Activated T-cell treated with anti-CD3 and anti-CD28 coated beads, Interleukin-2, amount 50 U/mL, for 72 hours (primary cell): ENCODE results near the gene FBXL15. TPM values are rescaled to one million over a fixed set of nuclear protein-coding genes. Genes with fewer than 3 reads are reported as not detected.

Experiments used
- ATAC-seq, 2 donors: fragments of 150-1000 bp; cut with Tn5 transposase; replicated peaks in 1 of 2; 2 replicates each; pipeline ENCODE4 v1.10.0; 2021; ENCODE audit warnings: moderate library complexity in 2 of 2, mild to moderate bottlenecking in 1 of 2
- DNase-seq, 2 donors: peaks; one replicate each; pipeline ENCODE4 v3.0.0; 2021 to 2022; ENCODE audit warnings: mixed read lengths in 1 of 2
- H3K27ac Mint-ChIP-seq: one replicate; pipeline ENCODE4 v1.8.0; 2022; ENCODE audit warnings: mild to moderate bottlenecking, moderate library complexity, mixed read lengths
- H3K27me3 Mint-ChIP-seq: one replicate; pipeline ENCODE4 v1.8.0; 2022; ENCODE audit warnings: low read depth, mixed read lengths
- H3K36me3 Mint-ChIP-seq, 2 donors: one replicate each; pipeline ENCODE4 v1.8.0; 2022; ENCODE audit warnings: mixed read lengths in 2 of 2, mild to moderate bottlenecking in 1 of 2; ENCODE audit not compliant: insufficient read depth in 2 of 2
- H3K4me1 Mint-ChIP-seq: one replicate; pipeline ENCODE4 v1.8.0; 2022; ENCODE audit warnings: low read depth, mixed read lengths
- H3K4me3 Mint-ChIP-seq, 2 donors: one replicate each; pipeline ENCODE4 v1.8.0; 2022; ENCODE audit warnings: mild to moderate bottlenecking in 2 of 2, mixed read lengths in 2 of 2, moderate library complexity in 2 of 2
- H3K9me3 Mint-ChIP-seq, 2 donors: one replicate each; pipeline ENCODE4 v1.8.0; 2022; ENCODE audit warnings: mixed read lengths in 2 of 2
- total RNA-seq, 2 donors: library from RNA; stranded (reverse); gene quantifications; one replicate each; pipeline ENCODE4 v1.2.3, GENCODE V29; 2022

Gene FBXL15
- total RNA-seq, 2 donors from 2014 or later, result 15.3 TPM

DNA sequence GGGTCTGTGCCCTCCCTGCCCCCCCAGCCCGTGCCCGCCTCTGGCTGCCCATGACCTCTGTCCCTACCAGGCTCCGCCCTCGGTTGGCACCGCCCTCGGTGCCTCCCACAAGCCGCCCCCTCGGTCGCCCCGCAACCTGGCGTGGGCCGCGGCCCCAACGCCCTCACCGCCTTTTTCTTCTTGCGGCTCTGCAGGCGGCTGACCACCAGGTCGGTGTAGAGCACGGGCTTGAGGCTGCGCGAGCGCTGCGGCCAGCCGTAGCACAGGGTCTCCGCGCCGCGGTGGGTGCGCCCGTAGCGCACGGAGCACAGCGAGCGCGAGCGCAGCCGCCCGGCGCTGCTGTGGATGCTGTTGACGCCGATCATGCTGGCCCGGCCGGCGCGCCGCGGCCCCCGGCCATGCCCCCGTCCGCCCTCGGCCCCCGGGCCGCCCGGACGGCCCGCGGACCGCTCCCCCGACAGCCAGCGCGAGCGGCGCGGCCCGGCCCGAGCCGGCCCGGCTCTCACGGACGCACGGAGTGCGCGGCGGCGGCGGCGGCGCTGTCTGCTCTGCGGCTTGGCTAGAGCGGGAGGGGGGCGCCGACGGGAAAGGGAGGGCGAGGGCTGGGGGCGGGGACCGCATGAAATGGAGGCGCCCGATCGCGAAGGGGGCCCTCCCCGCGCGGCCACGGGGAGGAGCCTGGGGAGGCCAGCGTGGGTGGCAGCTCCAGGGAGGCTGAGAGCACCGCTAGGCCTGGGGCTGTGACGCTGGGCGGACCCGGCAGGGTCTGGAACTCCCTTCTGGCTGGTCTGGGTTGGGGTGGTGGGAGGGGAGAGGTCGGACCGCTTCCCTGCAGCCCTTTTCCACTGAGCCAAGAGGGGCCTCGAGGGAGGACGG, 11.7 kb upstream of the FBXL15 start:
- peaks cover 0 to 2% of the 10 kb centered on the region in 2 donors for H3K36me3 Mint-ChIP-seq
- H3K27me3 Mint-ChIP-seq, result peaks cover 7% of the 10 kb centered on the region
- no peaks in the 10 kb centered on the region for H3K9me3 Mint-ChIP-seq
- DNase-seq (peak; percentile 86 to 91), ATAC-seq (peak; percentile 70 to 74)
- H3K4me3 Mint-ChIP-seq, result peak overlapping the region; percentile 71 to 87
- no peak overlapping the region for H3K27ac Mint-ChIP-seq
- peaks cover 71% of the 10 kb centered on the region for H3K4me1 Mint-ChIP-seq

GRCh38 chr10:102409604-102410428, 10.8 kb upstream of the FBXL15 start:
- H3K4me1 Mint-ChIP-seq, result peaks cover 71% of the 10 kb centered on the region
- DNase-seq (no peak), ATAC-seq (no peak)

DNA sequence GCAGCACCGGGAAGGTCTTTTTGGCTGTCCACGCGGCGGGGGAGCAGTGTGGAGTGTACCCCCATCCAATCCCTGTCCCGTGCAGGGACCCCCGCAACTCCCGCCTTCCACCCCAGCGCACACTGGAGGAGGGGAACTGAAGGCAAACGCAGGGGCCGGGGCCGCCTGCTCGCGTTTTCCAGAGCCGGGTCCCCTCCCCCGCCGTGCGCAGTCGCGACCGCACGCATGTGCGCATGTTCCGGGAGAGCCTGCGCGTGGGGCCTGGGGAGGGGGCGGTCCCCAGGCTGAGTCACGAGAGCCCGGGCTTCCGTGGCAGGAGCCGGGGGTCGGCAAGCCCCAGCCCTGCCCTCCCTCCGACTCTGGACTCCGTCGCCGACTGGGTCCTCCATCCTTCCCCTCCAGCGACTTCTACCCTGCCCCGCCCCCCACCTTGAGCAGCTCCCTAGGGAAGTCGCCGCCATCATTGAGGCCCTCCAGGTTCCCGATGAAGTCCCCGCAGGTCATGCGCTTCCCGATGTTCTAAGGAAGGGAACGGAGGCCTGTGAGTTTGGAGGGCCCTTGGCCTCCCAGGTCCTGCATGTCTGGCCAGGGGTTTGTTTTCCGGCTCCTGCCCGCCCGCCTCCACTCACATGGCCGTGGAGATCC, 10.1 kb upstream of the FBXL15 start:
- no peaks in the 10 kb centered on the region for H3K9me3 Mint-ChIP-seq

More at GRCh38 chr10:102409604-102410428, 10.8 kb upstream of the FBXL15 start:
- Mint-ChIP-seq H3K27ac (peak overlapping the region; percentile 9), H3K27me3 (peaks cover 7% of the 10 kb centered on the region), H3K9me3 (no peaks in the 10 kb centered on the region), H3K36me3 (peaks cover 0 to 2% of the 10 kb centered on the region in 2 donors), H3K4me3 (peak overlapping the region; percentile 71 to 87)

DNA sequence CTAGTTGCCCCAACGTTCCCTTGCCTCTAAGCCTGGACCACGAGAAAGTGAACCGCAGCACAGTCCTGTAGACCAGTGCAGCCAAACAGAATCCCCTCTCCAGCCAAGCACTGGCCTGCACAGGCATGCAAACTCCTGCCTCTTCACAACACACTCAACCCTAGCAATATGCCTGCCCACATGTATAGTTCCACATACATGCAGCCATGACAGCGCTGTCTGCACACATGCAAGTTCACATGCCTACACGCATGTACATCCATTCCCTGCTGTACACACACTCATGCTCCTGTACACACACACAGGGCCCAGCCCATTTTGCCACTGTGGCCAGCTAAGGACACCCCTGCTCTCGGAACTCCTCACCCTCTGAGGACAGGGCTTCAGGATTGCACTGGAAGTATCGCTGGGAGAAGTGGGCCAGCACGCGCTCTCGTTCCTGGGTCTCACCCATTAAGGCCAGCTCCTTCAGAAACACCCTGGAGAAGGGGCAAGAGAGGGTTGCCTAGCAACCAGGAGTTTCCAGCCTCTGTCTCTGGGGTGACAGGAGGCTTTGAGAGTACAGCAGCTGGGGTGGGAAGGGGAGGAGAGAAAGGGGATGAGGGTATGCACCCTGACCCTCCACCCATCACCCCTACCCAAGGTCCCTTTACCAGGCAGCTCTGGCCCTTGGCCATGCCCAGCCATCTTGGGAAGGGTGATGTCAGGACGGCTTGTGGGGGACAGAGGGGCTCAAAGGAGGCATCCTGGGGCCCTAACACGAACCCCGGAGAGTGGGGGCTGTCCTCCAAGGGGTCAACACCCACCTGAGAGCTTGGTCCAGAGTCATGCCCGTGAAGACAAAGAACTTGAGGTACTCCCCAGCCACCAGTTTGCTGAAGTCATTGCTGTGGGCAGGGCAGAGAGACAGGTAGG, 9.0 kb upstream of the FBXL15 start:
- Mint-ChIP-seq H3K27me3 (peaks cover 7% of the 10 kb centered on the region), H3K4me3 (peak overlapping the region; percentile 71 to 87), H3K4me1 (peaks cover 53% of the 10 kb centered on the region), H3K27ac (peak overlapping the region; percentile 14), H3K36me3 (peaks cover 0 to 2% of the 10 kb centered on the region in 2 donors), H3K9me3 (no peaks in the 10 kb centered on the region)
- DNase-seq (no peak), ATAC-seq (no peak)

More for the DNA sequence above, 10.1 kb upstream of the FBXL15 start:
- peak overlapping the region; percentile 14 for H3K27ac Mint-ChIP-seq
- H3K4me1 Mint-ChIP-seq, result peaks cover 63% of the 10 kb centered on the region
- peak overlapping the region; percentile 71 to 87 for H3K4me3 Mint-ChIP-seq
- ATAC-seq (peak; percentile 29 to 30), DNase-seq (peak; percentile 72 to 73)
- H3K36me3 Mint-ChIP-seq, result peaks cover 0 to 2% of the 10 kb centered on the region in 2 donors
- H3K27me3 Mint-ChIP-seq, result peaks cover 7% of the 10 kb centered on the region

- DNase-seq (no peak), ATAC-seq (no peak)
- Mint-ChIP-seq H3K4me3 (no peak overlapping the region), H3K27me3 (peaks cover 13% of the 10 kb centered on the region), H3K27ac (no peak overlapping the region), H3K36me3 (peaks cover 0 to 2% of the 10 kb centered on the region in 2 donors), H3K9me3 (no peaks in the 10 kb centered on the region), H3K4me1 (peaks cover 46% of the 10 kb centered on the region)
Observed at GRCh38 chr10:102412293-102412692, 8.3 kb upstream of the FBXL15 start.

DNA sequence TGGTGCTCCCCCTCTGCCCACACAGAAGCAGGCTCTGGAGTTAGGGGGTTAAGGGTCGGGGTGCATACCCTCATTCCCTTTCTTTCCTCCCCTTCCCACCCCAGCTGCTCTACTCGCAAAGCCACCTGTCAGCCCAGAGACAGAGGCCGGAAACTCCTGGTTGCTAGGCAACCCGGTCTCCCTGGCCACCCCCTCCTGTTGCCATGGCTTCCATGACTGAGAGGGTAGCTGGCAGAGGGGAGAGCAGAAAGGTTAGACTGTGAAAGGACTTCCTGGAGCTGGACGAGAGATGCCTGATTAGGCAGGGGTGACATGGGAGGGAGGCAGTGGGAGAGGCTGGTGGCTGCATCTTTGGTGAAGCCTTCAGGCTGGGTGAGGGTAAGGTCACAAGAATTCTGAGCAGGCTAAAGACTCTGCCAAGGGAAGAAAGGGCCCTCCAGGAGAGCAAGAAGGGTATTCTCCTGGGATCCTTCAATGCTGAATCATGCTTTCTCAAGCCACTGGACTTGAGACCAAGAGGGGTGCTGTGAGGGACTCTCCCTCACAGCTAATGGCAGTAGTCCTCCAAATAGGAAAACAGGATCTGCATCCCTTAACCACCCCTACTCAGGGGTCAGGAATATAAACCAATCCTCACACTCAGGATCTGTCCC, 7.5 kb upstream of the FBXL15 start:
- H3K36me3 Mint-ChIP-seq, result peaks cover 0 to 2% of the 10 kb centered on the region in 2 donors
- DNase-seq (peak; percentile 63 to 69), ATAC-seq (peak; percentile 8 to 20)
- no peak overlapping the region for H3K27ac Mint-ChIP-seq
- no peaks in the 10 kb centered on the region for H3K9me3 Mint-ChIP-seq
- H3K27me3 Mint-ChIP-seq, result peaks cover 22% of the 10 kb centered on the region
- H3K4me3 Mint-ChIP-seq, result no peak overlapping the region
- peaks cover 40% of the 10 kb centered on the region for H3K4me1 Mint-ChIP-seq

DNA sequence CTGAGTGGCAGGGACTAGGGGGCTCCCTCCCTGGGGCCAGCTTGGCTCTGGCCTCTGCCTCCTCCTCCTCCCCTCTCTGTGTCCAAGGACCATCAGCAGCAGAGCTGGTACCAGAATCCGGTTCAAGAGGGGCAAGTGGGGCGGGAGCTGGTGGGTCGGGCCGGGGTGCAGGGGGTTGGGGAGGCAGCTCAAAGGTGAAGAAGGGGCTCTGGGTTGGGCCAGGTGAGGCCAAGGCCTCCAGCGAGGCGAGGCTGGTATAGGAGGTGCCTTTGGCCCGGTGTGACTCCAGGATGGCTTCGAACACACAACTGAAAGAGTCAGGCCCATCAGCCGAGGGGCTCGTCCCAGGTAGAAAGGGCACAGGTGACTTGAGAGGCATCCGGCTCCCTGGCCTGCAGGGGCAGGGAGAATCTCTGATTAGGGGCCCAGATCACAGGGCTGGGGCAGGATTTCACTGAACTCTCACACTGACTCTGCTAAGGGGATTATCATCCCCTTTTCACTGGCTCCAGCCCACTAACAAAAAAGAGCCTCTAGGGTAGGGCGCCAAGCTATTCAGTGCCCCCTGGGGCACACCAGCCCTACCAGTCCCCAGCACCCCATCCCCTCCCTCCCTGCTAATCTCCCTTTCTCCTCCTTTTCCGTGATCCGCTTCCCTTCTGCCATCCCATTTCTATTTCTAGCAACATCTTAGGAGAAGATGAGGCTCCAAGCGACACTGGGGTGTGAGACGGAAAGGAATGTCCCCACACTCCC, 6.7 kb upstream of the FBXL15 start:
- peaks cover 0 to 2% of the 10 kb centered on the region in 2 donors for H3K36me3 Mint-ChIP-seq
- peaks cover 37% of the 10 kb centered on the region for H3K4me1 Mint-ChIP-seq
- ATAC-seq, result no peak
- H3K27me3 Mint-ChIP-seq, result peaks cover 30% of the 10 kb centered on the region
- no peak for DNase-seq
- H3K27ac Mint-ChIP-seq, result no peak overlapping the region
- H3K9me3 Mint-ChIP-seq, result no peaks in the 10 kb centered on the region
- H3K4me3 Mint-ChIP-seq, result no peak overlapping the region

DNA sequence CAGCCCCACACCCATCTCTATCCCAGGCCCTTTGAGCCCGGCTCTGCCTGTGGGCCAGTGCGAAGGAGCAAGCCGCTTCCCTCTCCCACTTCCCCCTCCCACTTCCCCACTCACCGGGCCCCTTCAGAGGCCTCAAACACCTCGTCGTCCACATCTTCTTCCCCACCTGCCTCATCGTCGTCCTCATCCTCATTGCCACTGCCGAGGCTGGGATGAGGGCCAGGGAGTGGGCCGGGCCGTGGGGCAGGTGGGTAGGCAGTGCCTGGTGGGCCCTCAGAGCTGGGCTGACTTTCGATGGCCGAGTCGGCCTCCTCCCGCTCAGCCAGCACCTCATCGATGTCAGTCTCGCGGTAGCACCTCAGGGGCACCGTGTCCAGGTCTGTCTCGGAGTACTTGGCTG, 5.9 kb upstream of the FBXL15 start:
- H3K36me3 Mint-ChIP-seq, result no peaks in the 10 kb centered on the region
- H3K27me3 Mint-ChIP-seq, result peaks cover 29% of the 10 kb centered on the region
- peaks cover 38% of the 10 kb centered on the region for H3K4me1 Mint-ChIP-seq
- no peak overlapping the region for H3K4me3 Mint-ChIP-seq
- H3K9me3 Mint-ChIP-seq, result no peaks in the 10 kb centered on the region
- DNase-seq (no peak), ATAC-seq (no peak)
- H3K27ac Mint-ChIP-seq, result no peak overlapping the region

GRCh38 chr10:102416283-102416682, 4.4 kb upstream of the FBXL15 start:
- Mint-ChIP-seq H3K4me3 (no peak overlapping the region), H3K27ac (no peak overlapping the region), H3K4me1 (peaks cover 37% of the 10 kb centered on the region), H3K27me3 (peaks cover 26% of the 10 kb centered on the region), H3K9me3 (no peaks in the 10 kb centered on the region), H3K36me3 (peaks cover 0 to 2% of the 10 kb centered on the region in 2 donors)
- no peak for DNase-seq
- no peak for ATAC-seq

DNA sequence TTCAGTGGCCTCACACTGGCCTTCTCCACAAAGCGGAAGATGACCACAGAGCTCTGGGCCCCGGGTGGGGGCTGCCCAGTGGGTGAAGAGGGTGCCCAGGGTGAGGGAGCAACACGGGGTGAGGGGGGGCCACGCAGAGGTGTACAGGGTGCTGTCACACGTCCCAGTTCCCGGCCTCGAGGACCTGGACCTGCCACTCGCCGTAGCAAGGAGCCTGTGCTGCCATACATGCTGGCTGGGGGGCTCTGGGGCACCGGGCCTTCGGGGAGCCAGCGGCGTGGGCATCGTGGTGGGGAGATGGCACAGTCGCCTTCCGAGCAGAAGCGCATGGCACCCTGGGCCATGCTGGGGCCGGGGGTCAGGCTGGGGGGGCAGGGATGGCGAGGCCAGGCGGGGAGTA, 3.9 kb upstream of the FBXL15 start:
- DNase-seq (no peak), ATAC-seq (no peak)
- Mint-ChIP-seq H3K36me3 (peaks cover 0 to 2% of the 10 kb centered on the region in 2 donors), H3K9me3 (no peaks in the 10 kb centered on the region), H3K27ac (no peak overlapping the region), H3K4me1 (peaks cover 33% of the 10 kb centered on the region), H3K27me3 (peaks cover 26% of the 10 kb centered on the region), H3K4me3 (no peak overlapping the region)

DNA sequence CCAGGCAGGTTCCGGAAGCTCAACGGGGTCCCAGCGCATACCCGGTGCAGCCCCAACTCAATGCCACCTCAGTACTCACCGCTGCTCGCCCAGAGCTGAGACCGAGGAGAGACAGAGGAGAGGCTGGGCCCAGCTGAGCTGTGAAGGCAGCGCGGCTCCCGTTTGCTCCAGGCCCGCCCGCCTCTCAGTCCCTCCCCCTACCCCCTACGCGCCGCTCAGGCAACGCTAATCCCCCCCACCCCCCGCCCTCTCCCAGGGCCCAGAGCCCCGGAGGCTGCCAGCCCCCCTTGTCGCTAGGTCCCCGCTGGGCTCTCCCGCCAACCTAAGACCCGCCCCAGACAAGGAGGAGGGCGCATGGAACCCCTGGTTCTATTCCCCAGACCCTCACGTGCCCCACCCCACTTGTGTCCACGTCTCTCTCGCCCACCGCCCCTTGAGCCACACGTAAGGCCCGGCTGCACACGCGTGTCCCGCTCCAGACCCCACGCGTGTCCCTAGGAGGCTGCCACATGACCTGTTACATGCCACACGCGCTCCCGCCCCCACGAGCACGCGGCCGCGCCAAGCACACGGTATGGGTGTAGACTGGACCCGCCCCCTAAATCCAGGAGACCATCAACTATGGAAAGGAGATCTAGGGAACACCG, 1.9 kb upstream of the FBXL15 start, which contains the start of gene PSD:
Gene PSD (minus strand): TSS at position 164 of the 647 bp plus-strand sequence. CDS start 1,747 bp downstream, outside the sequence.
- H3K4me1 Mint-ChIP-seq, result peaks cover 34% of the 10 kb centered on the region

More for the DNA sequence above, 1.9 kb upstream of the FBXL15 start, which contains the start of gene PSD:
- peaks cover 26% of the 10 kb centered on the region for H3K27me3 Mint-ChIP-seq
- no peak for ATAC-seq
- no peaks in the 10 kb centered on the region for H3K9me3 Mint-ChIP-seq
- peak within 1 kb of the TSS; percentile 88 to 99 for H3K4me3 Mint-ChIP-seq
- peak within 1 kb of the TSS; percentile 67 for H3K27ac Mint-ChIP-seq
- DNase-seq, result no peak
- H3K36me3 Mint-ChIP-seq, result peaks cover 2% of the 10 kb centered on the region in 2 donors
